C1 segment of cervical spinal cord (tissue), 14 donors: Measurements from ENCODE around the gene RPL36AL.
"Not testable (repeated sequence)": the region's sequence is repeated elsewhere in the genome, so short reads cannot be mapped to it uniquely, and the experiment has no call there.

Experiments used
- DNase-seq, 14 donors: peaks; one replicate each; lab custom pipeline; 2025; lab: John Stamatoyannopoulos, UW

The RPL36AL gene

DNA sequence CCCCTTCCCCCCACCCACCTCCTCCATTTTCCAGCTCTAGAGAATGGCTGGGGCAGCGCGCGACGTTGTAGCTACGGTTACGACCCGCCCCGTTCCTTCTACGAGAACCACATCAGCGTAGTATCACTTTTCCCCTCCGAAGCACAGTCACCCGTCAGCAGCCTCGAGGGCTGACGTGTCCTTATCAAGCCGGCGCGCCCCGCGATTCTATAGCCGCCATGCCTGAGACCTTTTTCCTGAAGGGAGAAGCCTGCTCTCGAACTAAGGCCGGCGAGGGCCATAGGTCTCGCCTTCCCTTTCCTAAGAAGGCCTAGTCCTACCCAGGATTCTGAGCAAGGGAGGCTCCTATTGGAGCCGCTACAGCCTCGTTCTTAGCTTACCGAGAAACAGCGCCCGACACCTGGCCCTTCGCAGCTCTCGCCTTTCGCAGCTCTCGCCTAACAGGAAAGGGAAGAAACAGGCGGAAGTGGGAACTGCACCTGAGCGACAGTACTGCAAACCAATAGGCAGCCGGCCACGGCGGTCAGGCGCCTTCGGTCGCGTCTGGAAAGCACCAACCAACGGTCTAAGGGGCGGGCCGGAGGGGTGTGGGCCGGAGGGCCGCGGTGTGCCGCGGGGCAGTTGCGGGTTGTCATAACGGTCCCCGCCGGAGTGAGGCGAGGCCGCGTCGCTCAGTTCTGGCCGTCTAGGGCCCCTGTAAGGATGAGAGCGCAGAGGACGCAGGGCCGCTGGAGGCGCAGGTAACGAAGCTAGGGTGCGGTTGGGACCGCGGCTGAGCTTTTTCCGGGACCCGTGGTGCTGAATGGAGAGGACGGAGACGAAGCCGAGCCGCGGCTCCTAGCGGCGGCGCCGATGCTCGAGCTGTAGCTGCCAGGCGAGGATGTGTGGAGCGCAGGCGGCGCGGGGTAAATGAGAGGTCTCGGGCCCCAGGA, at the start of gene RPL36AL, which contains the start of gene MGAT2:
Gene RPL36AL (minus strand): TSS at position 445 of the 932 bp plus-strand sequence. CDS start 1,522 bp downstream, outside the sequence.
Gene MGAT2 (plus strand): TSS at position 618 of the 932 bp plus-strand sequence. CDS start 470 bp downstream, outside the sequence.
- peak; percentile 77 to 99 (median 96) for DNase-seq

DNA sequence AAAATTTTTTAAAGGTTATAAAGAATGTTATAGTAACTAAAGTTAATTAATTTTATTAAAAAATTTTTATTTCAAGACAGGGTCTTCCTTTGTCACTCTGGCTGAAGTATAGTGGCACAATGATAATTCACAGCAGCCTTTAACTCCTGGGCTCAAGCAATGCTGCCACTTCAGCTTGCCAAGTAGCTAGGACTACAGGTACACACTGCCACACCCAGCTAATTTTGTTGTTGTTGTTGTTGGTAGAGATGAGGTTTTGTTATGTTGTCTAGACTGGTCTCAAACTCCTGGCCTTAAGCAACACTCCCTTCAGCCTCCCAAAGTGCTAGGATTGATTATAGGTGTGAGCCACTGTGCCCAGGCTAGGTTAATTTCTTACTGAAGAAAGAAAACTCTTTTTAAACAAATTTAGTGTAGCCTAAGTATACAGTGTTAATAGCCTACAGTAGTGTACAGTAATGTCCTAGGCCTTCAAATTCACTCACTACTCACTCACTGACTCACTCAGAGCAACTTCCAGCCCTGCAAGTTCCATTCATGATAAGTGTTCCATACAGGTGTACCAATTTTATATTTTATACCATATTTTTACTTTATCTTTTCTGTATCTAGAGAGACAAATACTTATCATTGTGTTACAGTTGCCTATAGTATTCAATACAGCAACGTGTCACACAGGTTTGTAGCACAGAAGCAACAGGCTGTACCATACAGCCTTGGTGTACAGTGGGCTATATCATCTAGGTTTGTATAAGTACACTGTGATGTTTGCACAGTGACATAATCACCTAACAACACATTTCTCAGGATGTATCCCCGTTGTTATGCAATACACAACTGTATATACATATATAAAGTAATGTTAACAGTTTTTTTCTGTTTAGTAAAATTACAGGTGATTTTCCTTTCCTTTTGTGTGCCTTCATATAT, 39.4 kb upstream of the RPL36AL start:
- DNase-seq: no peak

DNA sequence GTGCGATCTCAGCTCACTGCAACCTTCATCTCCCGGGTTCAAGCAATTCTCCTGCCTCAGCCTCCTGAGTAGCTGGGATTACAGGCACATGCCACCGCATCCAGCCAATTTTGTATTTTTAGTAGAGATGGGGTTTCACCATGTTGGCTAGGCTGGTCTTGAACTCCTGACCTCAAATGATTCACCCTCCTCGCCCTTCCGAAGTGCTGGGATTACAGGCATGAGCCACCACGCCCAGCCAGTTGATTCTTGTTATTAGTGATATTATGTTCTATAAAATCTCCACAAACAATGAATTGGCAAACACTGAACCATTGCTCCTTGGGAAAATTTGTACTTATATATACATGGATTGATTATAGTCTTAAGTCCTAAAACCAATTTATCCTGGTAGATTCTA, 37.1 kb upstream of the RPL36AL start:
- DNase-seq: not testable (repeated sequence)

DNA sequence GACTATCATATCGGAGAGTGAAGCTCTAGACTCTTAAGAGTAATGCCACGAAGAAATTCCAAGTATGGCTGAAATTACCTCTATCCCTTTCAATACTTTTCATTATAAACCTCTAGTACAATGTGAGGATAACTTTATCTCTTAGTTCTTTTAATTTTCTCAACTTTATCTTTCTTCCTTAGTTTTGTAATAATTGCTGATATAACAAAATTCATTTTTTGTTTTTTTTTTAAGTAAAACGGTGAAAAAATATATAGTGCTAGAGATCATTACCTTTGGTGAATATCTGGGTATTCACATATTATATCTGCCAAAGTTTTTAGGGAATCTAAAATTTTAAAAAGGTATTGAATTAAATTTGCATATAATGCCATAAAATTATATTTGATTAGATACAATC, 34.1 kb upstream of the RPL36AL start:
- no peak for DNase-seq

DNA sequence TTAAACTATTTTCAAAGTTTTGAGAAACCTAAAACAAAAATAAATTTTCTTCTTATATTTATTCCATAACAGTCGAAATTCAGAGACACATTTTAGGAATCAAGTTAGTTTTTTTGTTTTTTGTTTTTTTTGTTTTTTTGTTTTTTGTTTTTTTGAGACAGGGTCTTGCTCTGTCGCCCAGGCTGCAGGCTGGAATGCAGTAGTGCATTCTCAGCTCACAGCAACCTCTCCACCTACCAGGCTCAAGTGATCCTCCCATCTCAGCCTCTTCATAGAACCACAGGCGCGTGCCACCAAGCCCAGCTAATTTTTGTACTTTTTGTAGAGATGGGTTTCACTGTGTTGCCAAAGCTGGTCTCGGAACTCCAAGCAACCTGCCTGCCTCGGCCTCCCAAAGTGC, 33.1 kb upstream of the RPL36AL start:
- no peak for DNase-seq

DNA sequence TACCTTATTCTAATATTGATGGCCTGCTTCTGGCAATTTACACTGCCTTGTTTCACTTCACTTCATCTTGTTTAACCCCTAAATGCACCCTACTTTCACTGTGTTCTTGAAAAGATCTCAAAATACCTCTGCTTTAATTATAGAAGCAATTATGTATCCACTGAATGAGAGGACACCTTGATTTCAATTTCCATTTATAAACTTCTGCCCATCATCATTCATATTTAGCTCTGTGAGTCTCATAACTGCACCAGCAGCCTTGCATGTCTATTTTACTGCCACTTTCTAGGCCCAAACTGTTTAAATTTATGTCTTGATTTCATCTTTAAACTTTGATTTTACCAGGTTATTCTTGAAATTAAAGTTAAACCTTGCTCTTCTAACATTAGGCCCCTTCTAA, 21.7 kb upstream of the RPL36AL start:
- no peak for DNase-seq

DNA sequence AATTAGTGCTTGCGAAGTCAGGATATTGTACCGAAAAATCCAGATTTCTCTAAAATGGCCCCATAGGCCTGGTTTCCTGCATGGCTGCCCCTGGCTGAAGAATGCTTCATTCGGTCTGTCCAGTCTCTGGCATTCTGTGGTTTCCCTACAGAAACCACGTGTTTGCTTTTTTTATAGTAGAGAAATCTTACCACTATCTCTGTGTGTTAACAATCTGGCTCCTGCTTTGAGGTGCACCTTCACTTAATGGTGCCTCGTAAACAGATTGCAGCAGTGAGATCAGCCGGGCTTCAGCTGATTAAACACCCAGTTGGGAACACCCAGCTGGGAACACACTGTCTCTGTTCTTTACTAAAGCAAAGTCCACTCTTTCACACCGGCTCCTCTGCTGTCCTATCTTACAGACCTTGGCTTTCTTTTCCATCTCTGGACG, 21.3 kb upstream of the RPL36AL start:
- peak in 2 of 14 donors; percentile 3 to 35 for DNase-seq

DNA sequence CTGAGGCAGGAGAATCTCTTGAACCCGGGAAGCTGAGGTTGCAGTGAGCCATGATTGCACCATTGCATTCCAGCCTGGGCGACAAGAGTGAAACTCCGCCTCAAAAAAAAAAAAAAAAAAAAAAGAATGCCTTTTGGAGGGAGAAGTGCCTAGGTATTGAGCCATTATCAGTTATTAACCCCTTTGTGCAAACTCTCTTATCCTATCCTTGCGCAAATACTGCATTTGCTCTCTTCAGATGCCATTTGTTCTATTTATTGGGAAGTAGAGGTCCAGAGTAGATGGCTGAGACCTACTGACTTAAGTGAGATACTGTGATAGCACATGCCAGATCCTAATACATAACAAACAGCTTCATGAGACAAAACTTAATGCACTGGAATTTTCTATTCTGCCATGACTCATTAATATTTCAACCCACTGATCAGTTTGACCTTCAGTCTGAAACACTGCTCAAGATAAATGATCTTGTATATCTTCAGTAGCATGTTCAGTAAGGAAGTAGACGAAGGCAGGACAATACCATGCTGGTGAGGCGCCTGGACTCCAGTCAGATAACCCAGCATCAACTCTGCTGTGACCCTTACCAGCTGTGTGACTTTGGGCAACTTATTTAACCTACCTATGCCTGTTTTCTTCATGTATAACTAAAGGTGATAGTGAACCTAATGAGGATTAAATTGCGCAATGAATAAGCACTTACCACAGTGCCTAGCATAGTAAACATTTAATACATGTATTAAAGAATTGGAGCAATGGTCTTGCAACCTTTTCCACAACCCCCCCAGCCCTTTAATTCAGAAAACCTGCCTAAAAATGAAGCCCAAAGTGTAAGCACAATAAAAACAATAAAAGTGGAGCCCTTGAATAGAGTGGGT, 20.4 kb upstream of the RPL36AL start:
- DNase-seq: no peak

DNA sequence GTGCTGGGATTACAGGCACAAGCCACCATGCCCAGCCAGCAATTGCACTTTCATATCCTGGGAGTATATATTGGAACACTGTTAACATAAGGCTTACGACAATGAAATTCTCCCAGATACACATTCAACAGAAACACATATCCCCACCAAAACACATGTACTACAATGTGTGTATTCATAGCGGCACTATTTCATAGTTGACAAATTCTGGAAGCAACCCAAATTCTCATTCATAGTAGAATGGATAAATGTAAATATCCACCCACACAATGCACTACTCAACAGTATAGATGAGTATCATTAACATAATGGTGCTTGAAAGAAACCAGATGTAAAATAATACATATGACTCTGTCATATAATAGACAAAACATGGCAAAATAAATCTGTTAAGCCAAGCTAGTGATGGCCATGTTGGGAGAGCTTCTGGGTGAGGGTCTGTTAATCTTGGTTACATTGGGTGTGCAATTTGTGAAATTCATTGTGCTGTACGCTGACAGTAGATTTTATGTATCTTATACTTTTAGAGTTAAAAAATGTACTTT, 17.2 kb upstream of the RPL36AL start:
- no peak for DNase-seq

DNA sequence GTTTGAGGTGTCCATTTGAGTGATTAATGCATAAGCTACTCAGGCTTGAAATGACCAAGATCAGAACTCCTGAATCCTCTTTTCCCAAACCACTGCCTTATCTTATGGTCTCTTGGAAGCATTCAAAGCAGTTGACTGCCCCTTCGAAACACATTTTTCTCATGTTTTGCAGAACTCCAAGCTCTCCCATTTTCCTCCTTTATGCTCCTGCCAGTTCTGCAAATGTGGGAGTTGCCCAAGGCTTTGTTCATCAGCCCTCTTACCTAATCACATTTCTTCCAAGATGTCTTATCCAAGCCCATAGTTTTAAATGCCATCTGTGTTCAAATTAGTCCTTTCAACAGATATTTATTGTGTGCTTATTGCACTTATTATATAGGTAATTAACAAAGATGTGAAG, 16.4 kb upstream of the RPL36AL start:
- DNase-seq: no peak

DNA sequence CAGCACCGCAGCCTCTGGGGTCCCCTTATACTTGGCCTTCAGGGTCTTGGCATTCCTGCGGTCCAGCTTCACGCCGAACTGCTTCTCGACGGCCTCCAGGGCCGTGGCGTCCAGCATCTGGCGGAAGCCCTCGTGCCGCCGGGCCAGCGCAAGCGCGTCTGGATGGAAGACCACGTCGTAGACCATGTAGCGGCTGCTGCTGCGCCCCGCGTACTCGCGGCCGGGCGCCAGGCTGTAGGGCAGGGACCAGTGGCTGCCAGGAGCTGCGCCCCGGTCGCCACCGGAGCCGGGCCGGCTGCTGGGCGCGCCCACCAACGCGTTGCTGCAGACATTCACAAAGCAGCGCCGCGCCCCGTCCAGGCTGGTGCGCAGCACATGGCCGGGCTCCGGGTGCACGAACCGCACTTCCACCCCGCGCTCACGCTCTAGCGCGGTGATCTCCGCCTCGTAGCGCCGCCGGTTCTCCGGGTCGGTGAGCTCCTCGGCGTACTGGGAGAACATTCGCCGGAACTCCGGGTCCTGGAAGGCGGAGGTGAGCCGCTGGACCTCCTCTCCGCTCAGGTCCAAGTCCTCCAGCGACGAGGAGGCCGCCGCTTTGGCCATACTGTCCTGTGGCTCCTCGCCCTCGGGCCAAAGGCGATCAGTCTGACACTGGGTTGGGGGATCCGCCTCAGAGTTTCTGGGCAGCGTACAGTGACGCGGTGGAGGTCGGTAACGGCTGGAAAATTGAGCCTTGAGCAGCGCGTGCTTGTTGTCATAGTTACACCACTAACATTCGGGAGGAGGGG, 14.3 kb upstream of the RPL36AL start, which contains the start of gene DNAAF2:
Gene DNAAF2 (minus strand): TSS at position 698 of the 788 bp plus-strand sequence. CDS start 95 bp downstream, at position 603.
- DNase-seq: peak in 11 of 14 donors; percentile 25 to 77 (median 60)

DNA sequence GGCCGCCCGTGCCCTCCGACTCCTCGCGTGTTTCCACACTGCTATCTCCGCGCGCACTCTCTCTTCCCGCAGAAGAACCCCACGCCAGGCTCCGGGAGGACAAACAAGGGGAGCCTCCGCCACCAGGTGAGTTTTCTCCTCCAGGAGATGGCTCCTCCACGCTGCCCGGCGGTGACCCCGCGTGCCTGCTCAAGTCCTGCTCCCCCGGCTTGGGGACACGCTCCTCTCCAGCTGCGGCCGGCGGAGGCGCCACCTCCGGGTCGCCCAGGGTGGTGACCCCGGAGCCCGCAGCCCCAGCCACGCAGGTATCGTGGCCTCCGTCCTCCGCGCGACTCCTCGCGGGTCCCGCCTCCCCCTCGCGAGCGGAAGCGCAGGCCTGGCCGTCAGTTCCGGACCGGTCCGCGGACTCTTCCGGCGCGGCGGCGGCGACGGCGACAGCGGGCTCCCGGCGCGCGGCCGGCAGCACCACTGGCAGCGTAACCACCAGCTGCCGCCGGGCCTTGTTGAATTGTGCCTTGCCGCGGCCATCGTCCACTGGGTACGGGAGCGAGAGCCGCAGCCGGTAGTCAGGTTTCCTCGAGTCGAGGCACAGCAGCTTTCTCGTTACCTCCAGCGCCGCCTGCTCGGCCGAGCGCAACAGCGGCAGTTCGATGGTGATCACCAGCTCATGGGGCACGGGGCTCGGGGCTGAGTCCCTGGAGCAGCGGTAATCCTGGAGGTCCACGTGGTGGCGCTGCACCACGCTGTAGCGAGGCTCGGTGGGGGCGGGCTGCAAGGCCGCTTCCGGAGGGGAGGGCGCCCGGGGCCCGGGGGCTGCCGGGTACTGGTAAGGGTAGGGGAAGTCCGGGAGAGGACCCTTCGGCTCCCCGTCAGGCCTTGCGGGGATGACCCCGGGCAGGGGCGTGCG, 13.5 kb upstream of the RPL36AL start:
- DNase-seq: peak; percentile 38 to 96 (median 89)

DNA sequence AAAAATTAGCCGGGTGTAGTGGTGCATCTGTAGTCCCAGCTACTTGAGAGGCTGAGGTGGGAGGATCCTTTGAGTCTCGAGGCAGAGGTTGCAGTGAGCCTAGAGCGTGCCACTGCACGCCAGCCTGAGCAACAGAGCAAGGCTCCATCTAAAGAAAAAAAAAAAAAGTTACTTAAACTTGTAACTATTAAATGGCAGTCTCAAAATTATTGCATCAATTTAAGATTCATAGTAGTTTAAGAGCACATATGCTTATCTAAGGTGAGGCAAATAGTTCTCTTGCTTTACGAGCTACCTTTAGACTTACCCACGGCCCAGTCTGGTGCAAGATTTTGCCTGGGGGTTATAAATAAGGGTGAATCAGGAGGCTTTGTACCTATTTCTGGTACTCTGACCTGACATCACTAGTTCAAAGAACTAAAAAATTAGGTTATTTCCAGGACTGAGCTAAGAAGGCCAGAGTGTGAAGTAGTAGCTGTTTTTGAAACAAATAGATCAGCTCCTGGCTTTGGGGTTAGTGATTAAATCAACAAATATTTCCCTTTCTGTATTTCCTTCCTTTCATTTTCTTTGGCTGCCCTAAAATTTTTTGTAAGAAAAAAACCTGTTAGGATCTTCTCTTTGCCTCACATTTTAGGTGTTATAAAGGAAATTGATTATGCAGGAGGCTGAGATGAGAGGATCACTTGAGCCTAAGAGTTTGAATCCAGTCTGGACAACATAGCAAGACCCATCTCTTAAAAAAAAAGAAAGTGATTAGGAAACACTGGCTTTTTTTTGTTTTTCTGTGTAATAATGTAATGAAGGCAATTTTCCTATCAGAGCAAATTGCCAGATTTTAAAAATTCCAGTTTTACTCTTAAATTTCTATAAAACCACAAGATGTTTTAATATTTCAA, 3.8 kb upstream of the RPL36AL start:
- DNase-seq: no peak

DNA sequence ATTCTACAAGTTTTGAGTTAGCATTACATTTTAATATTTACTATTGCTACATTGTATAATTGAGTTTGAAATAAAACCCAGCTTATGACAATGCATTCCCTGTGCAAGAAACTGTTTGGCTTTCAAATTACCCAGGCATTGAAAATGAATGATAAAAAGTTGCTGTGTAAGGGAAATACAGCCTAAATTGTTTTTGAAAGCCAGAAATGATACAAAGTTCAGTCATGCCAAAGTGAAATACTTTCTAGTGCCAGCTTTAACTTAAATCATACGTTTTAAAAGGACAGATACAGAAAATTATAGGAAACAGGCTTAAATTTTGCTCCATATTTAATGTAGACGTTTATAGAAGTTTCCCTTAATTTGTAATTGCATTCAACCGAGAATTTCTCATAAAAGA, 3.0 kb upstream of the RPL36AL start:
- no peak for DNase-seq

DNA sequence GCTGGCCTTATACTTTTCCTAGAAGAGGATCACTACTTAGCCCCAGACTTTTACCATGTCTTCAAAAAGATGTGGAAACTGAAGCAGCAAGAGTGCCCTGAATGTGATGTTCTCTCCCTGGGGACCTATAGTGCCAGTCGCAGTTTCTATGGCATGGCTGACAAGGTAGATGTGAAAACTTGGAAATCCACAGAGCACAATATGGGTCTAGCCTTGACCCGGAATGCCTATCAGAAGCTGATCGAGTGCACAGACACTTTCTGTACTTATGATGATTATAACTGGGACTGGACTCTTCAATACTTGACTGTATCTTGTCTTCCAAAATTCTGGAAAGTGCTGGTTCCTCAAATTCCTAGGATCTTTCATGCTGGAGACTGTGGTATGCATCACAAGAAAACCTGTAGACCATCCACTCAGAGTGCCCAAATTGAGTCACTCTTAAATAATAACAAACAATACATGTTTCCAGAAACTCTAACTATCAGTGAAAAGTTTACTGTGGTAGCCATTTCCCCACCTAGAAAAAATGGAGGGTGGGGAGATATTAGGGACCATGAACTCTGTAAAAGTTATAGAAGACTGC, 1.7 kb upstream of the RPL36AL start:
- peak in 1 of 14 donors; percentile 10 for DNase-seq

DNA sequence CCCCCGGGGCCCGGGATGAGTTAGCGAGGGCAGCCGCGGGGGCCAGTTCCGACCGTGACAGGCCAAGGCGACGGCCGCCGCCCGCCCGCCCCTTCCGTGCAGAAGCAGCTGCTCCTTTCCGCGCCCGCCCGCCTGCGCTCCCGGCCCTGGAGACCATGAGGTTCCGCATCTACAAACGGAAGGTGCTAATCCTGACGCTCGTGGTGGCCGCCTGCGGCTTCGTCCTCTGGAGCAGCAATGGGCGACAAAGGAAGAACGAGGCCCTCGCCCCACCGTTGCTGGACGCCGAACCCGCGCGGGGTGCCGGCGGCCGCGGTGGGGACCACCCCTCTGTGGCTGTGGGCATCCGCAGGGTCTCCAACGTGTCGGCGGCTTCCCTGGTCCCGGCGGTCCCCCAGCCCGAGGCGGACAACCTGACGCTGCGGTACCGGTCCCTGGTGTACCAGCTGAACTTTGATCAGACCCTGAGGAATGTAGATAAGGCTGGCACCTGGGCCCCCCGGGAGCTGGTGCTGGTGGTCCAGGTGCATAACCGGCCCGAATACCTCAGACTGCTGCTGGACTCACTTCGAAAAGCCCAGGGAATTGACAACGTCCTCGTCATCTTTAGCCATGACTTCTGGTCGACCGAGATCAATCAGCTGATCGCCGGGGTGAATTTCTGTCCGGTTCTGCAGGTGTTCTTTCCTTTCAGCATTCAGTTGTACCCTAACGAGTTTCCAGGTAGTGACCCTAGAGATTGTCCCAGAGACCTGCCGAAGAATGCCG, 872 bp upstream of the RPL36AL start:
- DNase-seq: peak in 8 of 14 donors; percentile 35 to 79 (median 62)
